Measurements from ENCODE around the gene SCN4A.
A peak's percentile ranks its signal among the peaks of the same experiment; 100 is the strongest.

SCN4A gene

DNA sequence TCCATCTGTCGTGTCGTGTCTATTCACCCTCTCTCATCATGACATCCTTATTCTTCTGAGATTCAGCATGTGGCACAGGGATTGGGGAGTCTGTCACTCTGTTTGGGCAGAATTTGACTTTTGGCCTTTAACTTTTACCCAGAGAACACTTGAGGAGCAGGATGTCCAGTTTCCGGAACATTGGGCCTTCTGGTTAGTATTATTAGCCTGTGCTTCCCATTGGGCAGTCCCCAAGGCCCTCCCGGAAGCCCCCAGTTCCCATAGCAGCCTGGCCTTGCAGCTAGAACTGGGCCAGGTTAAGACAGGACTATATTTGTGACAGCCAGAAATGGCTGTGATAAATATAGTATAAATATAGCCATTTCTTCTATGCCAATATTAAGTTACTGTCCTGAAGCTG is 9.6 kb downstream of the SCN4A start:
- Histone ChIP-seq H3K27me3 (ENCODE audit: insufficient read depth, low read length, poor library complexity) (no peaks in the 10 kb centered on the region), H3K9ac (ENCODE audit: low read depth, low read length) (no peak overlapping the region), H4K20me1 (ENCODE audit: insufficient read depth, low read length) (0 out of 2 replicates have a peak, but pooled peaks cover 3% of the 10 kb centered on the region), H3K4me1 (ENCODE audit: insufficient read depth, low read length) (no peaks in the 10 kb centered on the region), H3K9me3 (ENCODE audit: insufficient read depth, low read length, severe bottlenecking) (no peaks in the 10 kb centered on the region), H3K36me3 (ENCODE audit: insufficient read depth, low read length) (no peaks in the 10 kb centered on the region), H3K4me2 (ENCODE audit: insufficient read depth, low read length) (no peak overlapping the region), H3K79me2 (ENCODE audit: insufficient read depth, low read length) (no peaks in the 10 kb centered on the region), H2AFZ (ENCODE audit: low read depth, low read length) (no peak overlapping the region), H3K27ac (ENCODE audit: low read length) (no peak overlapping the region), H3K4me3 (ENCODE audit: low read depth in 1 of 2, low read length in 2 of 2) (no peak overlapping the region)
- ATAC-seq (ENCODE audit: insufficient read depth, low read depth), result no peak
- DNase-seq, result no peak
- no peak for TF ChIP-seq EZH2 (IDR thresholded peaks at IDR 0.05; ENCODE audit: borderline replicate concordance, low read depth, low read length, severe bottlenecking)
- TF ChIP-seq, protein P1, sequence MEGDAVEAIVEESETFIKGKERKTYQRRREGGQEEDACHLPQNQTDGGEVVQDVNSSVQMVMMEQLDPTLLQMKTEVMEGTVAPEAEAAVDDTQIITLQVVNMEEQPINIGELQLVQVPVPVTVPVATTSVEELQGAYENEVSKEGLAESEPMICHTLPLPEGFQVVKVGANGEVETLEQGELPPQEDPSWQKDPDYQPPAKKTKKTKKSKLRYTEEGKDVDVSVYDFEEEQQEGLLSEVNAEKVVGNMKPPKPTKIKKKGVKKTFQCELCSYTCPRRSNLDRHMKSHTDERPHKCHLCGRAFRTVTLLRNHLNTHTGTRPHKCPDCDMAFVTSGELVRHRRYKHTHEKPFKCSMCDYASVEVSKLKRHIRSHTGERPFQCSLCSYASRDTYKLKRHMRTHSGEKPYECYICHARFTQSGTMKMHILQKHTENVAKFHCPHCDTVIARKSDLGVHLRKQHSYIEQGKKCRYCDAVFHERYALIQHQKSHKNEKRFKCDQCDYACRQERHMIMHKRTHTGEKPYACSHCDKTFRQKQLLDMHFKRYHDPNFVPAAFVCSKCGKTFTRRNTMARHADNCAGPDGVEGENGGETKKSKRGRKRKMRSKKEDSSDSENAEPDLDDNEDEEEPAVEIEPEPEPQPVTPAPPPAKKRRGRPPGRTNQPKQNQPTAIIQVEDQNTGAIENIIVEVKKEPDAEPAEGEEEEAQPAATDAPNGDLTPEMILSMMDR (IDR thresholded peaks at IDR 0.05; ENCODE audit: borderline replicate concordance, extremely low read depth, low read length, poor library complexity, severe bottlenecking), result no peak

DNA sequence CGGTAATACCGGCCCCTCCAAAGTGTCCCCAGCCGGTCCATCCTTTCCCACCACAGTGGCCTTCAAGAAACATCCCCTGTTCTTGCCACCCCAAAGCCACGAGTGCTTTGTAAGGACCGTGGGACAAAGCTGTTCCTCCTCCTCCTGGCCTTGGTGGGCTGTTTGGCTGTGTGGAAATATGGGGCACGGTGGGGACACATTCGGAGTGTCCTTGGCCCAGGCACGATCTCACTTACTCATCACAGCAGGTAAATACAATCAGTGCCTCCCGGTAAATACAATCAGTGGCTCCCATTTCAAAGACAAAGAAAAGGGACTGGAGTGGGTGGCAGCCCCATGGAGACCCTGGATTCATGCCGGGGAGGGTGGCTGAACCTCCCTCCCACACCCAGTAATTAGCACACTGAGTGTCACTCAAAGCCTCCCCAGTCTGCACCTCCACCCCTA is 10.4 kb downstream of the SCN4A start:
- TF ChIP-seq, protein P1 (IDR thresholded peaks at IDR 0.05; ENCODE audit: borderline replicate concordance, extremely low read depth, low read length, poor library complexity, severe bottlenecking), result no peak
- TF ChIP-seq EZH2 (IDR thresholded peaks at IDR 0.05; ENCODE audit: borderline replicate concordance, low read depth, low read length, severe bottlenecking), result no peak
- Histone ChIP-seq H3K4me2 (ENCODE audit: insufficient read depth, low read length) (no peak overlapping the region), H2AFZ (ENCODE audit: low read depth, low read length) (no peak overlapping the region), H3K27me3 (ENCODE audit: insufficient read depth, low read length, poor library complexity) (no peaks in the 10 kb centered on the region), H3K4me1 (ENCODE audit: insufficient read depth, low read length) (no peaks in the 10 kb centered on the region), H3K9me3 (ENCODE audit: insufficient read depth, low read length, severe bottlenecking) (no peaks in the 10 kb centered on the region), H3K36me3 (ENCODE audit: insufficient read depth, low read length) (no peaks in the 10 kb centered on the region), H3K79me2 (ENCODE audit: insufficient read depth, low read length) (no peaks in the 10 kb centered on the region), H3K9ac (ENCODE audit: low read depth, low read length) (no peak overlapping the region), H4K20me1 (ENCODE audit: insufficient read depth, low read length) (0 out of 2 replicates have a peak, but pooled peaks cover 3% of the 10 kb centered on the region), H3K27ac (ENCODE audit: low read length) (no peak overlapping the region), H3K4me3 (ENCODE audit: low read depth in 1 of 2, low read length in 2 of 2) (no peak overlapping the region)
- ATAC-seq (ENCODE audit: insufficient read depth, low read depth) (no peak), DNase-seq (no peak)

DNA sequence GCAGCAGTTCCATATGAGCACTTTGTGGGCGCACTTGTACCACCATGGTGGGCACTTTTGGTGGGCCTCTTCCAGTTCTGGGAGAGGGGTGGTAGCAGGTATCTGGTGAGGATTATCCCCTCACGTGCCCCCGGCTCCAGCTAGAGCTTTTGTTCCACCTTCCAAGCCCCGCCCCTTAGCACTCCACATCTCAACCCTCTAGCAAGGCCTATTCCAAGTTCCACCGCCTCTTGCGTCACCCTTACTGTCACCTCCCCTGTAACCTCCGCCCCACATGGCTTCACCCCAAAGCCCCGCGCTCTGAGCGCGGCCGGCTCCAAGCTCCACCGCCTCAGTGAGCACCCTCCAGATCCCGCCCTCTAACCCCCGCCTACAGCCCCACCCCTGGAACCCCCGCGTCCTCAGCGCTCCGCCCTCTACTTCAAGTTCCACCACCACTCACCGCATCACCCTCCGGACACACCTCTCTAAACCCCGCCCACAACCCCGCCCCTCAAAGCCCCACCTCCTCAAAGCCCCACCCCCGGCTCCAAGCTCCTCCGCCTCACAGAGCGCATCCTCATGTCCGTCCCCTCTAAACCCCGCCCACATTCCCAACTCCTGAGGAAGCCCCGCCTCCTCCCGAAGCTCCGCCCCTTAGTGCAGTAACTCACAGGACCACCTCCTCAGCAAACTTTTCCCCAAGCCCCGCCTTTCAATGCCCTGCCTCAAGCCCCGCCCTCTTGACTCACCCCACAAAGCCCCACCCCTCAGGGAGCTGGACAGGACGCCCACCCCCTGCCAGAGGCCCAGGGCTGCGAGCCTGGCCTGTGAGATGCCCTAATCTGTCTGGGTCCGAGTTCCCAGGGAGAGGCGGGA is 11.1 kb downstream of the SCN4A start:
- ATAC-seq (ENCODE audit: insufficient read depth, low read depth), result peak; percentile 58

More for the DNA sequence above, 11.1 kb downstream of the SCN4A start:
- peak; percentile 47 for DNase-seq
- no peak overlapping the region for H3K9ac ChIP-seq (ENCODE audit: low read depth, low read length)
- H3K4me1 ChIP-seq (ENCODE audit: insufficient read depth, low read length), result no peaks in the 10 kb centered on the region
- no peaks in the 10 kb centered on the region for H3K36me3 ChIP-seq (ENCODE audit: insufficient read depth, low read length)
- H4K20me1 ChIP-seq (ENCODE audit: insufficient read depth, low read length), result 0 out of 2 replicates have a peak, but pooled peaks cover 3% of the 10 kb centered on the region
- H3K4me2 ChIP-seq (ENCODE audit: insufficient read depth, low read length), result no peak overlapping the region
- no peak overlapping the region for H3K27ac ChIP-seq (ENCODE audit: low read length)
- no peak overlapping the region for H2AFZ ChIP-seq (ENCODE audit: low read depth, low read length)
- H3K79me2 ChIP-seq (ENCODE audit: insufficient read depth, low read length), result no peaks in the 10 kb centered on the region
- no peaks in the 10 kb centered on the region for H3K27me3 ChIP-seq (ENCODE audit: insufficient read depth, low read length, poor library complexity)
- no peak overlapping the region for H3K4me3 ChIP-seq (ENCODE audit: low read depth in 1 of 2, low read length in 2 of 2)
- TF ChIP-seq EZH2 (IDR thresholded peaks at IDR 0.05; ENCODE audit: borderline replicate concordance, low read depth, low read length, severe bottlenecking), result no peak
- TF ChIP-seq, protein P1 (IDR thresholded peaks at IDR 0.05; ENCODE audit: borderline replicate concordance, extremely low read depth, low read length, poor library complexity, severe bottlenecking), result no peak
- no peaks in the 10 kb centered on the region for H3K9me3 ChIP-seq (ENCODE audit: insufficient read depth, low read length, severe bottlenecking)

Measured in DND-41 (cell line).